Progenitor cell of endocrine pancreas (in vitro differentiated cells): ENCODE measurements around the gene ARSB. TPM values are rescaled to one million over a fixed set of nuclear protein-coding genes. Genes with fewer than 3 reads are reported as not detected.

Experiments used
- DNase-seq: peaks from one replicate; pipeline ENCODE4 v3.0.0; 2021; ENCODE audit warnings: low spot score; ENCODE audit not compliant: unreplicated experiment
- H3K27ac Mint-ChIP-seq: 2 replicates; pipeline ENCODE4 v1.8.0; 2021; ENCODE audit warnings: mild to moderate bottlenecking, moderate library complexity, mixed read lengths
- H3K27me3 Mint-ChIP-seq: 2 replicates; pipeline ENCODE4 v1.8.0; 2021; ENCODE audit warnings: mixed read lengths
- H3K36me3 Mint-ChIP-seq: 2 replicates; pipeline ENCODE4 v1.8.0; 2022; ENCODE audit warnings: mixed read lengths; ENCODE audit not compliant: insufficient read depth
- H3K4me1 Mint-ChIP-seq: 2 replicates; pipeline ENCODE4 v1.8.0; 2021; ENCODE audit warnings: low read depth, mixed read lengths
- H3K4me3 Mint-ChIP-seq: 2 replicates; pipeline ENCODE4 v1.8.0; 2021; ENCODE audit warnings: low read depth, mild to moderate bottlenecking, moderate library complexity, mixed read lengths
- H3K9me3 Mint-ChIP-seq: 2 replicates; pipeline ENCODE4 v1.8.0; 2021; ENCODE audit warnings: low read depth, mixed read lengths
- total RNA-seq: library from RNA; stranded (reverse); gene quantifications from 2 replicates; pipeline ENCODE4 v1.2.1, GENCODE V29; 2021
- TF ChIP-seq, protein P1 (sequence below): fragments of 200-600 bp; sonication (generic); IDR thresholded peaks from one replicate; pipeline ENCODE4 v1.5.0; 2021; ENCODE audit warnings: antibody characterized with exemption, mild to moderate bottlenecking; ENCODE audit not compliant: unreplicated experiment

Gene ARSB
- total RNA-seq, 1 donor from 2014 or later = 17.7 TPM

DNA sequence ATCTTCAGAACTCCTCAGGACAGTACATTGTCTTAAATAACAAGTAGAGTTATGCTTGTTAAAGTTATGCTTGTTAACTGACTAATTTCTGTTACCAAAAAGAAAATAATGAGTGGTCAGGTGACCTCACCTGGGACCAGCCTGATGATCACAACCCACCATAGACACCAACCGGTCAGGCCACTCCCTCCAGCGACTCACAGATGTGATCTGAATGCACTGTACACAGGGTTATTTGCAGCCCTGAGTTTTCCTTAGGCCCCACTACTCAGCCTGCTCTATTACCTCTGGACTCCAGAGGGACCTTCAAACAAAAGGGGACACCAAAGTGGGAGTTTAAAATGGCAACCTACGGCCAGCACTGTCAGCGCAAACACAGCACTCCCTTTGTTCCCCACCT, 55.3 kb downstream of the ARSB start:
- Mint-ChIP-seq H3K4me1 (peaks cover 20% of the 10 kb centered on the region), H3K9me3 (no peaks in the 10 kb centered on the region), H3K27ac (peak overlapping the region; percentile 11), H3K36me3 (peaks cover 7% of the 10 kb centered on the region), H3K4me3 (no peak overlapping the region), H3K27me3 (peaks cover 21% of the 10 kb centered on the region)
- DNase-seq = no peak
- TF ChIP-seq, protein P1, sequence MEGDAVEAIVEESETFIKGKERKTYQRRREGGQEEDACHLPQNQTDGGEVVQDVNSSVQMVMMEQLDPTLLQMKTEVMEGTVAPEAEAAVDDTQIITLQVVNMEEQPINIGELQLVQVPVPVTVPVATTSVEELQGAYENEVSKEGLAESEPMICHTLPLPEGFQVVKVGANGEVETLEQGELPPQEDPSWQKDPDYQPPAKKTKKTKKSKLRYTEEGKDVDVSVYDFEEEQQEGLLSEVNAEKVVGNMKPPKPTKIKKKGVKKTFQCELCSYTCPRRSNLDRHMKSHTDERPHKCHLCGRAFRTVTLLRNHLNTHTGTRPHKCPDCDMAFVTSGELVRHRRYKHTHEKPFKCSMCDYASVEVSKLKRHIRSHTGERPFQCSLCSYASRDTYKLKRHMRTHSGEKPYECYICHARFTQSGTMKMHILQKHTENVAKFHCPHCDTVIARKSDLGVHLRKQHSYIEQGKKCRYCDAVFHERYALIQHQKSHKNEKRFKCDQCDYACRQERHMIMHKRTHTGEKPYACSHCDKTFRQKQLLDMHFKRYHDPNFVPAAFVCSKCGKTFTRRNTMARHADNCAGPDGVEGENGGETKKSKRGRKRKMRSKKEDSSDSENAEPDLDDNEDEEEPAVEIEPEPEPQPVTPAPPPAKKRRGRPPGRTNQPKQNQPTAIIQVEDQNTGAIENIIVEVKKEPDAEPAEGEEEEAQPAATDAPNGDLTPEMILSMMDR = no peak

DNA sequence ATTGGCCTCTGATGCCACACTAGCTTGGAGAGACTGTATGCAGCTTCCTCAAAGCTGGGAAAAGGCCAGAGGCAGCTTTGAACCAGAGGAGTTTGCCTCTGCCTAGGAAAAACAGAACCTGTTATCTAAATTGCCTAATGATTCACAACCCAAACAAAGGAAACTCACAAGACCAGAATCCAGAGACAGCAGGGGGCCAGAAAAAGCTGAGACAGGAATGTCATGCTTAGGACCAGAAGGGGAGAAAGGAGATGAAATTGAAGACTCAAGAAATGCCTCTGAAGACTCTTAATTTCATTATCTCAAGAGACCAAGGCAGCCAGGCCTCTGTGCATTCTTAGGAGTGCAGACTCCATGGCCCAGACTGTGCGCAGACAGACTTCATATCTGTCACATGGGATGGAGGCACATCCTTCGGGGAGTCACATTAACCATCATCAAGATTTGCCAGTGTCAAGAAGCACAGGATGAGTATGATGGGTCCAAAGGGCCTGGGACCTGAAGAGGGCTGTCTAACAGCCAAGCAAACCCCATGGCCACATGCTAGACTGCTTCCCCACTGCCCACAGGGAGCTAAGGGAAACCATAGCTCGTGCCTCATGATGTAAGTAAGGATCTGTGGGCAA, 57.3 kb downstream of the ARSB start:
- no peak for DNase-seq
- H3K4me3 Mint-ChIP-seq = no peak overlapping the region
- peaks cover 20% of the 10 kb centered on the region for H3K4me1 Mint-ChIP-seq

DNA sequence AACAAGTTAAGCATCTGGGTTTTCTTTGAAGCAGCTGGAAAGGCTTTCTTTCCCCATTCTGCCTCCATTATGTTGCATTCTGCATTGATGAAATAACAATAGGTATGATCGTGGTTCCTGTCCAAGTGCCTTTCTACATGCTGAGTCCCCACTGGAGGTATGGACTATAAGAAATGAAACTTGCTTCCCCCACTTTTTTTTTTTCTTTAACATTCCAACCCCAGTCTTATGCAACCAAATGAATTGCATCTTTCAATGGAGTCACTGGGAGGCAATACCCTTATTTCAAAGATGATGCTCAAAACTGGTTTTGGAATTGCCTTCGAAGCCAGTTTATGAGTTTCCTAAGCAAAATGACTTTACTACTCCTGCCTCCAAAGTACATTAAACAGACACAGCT, 58.9 kb downstream of the ARSB start:
- no peak overlapping the region for H3K27ac Mint-ChIP-seq
- H3K9me3 Mint-ChIP-seq = no peaks in the 10 kb centered on the region
- H3K36me3 Mint-ChIP-seq = peaks cover 2% of the 10 kb centered on the region
- no peak overlapping the region for H3K4me3 Mint-ChIP-seq
- DNase-seq = no peak
- TF ChIP-seq, protein P1 = no peak
- H3K4me1 Mint-ChIP-seq = peaks cover 20% of the 10 kb centered on the region
- peaks cover 5% of the 10 kb centered on the region for H3K27me3 Mint-ChIP-seq

More for the DNA sequence above, 57.3 kb downstream of the ARSB start:
- H3K27me3 Mint-ChIP-seq = peaks cover 16% of the 10 kb centered on the region
- peak overlapping the region; percentile 78 for H3K27ac Mint-ChIP-seq
- H3K9me3 Mint-ChIP-seq = no peaks in the 10 kb centered on the region
- H3K36me3 Mint-ChIP-seq = peaks cover 7% of the 10 kb centered on the region
- TF ChIP-seq, protein P1 = no peak

DNA sequence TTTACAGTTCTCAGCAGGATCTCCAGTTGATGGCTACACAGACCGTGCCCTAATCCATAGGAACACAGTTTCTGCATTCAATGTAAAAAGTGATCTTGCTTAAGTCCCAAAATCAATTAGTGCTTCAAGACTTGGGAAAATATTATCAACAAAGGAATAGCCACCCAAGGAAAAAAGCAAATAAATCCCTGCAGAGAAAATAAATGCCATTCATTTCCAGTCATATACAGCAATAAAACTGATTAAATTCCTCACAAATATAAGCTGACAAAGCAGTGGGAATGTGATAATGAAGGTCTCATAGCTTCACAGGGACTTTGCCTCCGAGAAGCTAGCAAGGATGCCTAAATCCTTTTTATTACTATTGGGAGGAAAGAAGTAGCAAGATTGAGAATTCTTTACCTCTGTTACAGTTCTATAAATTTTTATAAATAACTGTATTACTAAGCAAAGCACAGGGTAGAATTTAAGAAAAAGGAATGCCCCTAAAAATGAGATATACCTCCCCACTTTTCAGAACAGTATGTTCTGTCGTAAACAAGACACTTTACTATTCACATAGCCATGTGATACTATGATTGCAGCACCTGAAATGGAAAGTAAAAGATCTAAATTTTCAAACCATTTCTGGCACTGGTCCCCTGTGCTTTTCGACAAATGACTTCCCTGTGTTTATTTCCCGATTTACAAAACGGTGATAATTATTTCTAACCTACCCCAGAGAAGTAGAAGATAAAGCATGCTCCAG, 59.8 kb downstream of the ARSB start:
- H3K36me3 Mint-ChIP-seq = peaks cover 2% of the 10 kb centered on the region
- H3K27me3 Mint-ChIP-seq = peaks cover 5% of the 10 kb centered on the region
- H3K9me3 Mint-ChIP-seq = no peaks in the 10 kb centered on the region
- H3K4me1 Mint-ChIP-seq = peaks cover 21% of the 10 kb centered on the region
- no peak for DNase-seq
- TF ChIP-seq, protein P1 = no peak
- H3K27ac Mint-ChIP-seq = no peak overlapping the region
- no peak overlapping the region for H3K4me3 Mint-ChIP-seq

DNA sequence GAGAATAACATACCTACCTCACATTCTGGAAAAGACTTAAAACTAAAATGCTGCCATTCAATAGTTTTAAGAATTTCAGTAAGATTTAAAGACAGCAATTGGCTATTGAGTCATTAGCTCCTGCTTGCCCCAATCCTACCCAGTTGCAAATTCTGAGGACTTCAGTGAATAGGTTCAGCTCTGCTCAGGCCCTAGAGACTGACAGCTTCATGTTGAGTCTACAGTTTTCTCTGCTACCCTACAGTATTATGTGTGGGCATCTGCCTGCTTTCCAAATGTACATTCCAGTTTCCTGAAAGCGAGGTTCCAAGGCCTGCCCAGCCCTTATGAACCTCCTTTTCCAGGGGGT, 61.5 kb downstream of the ARSB start:
- no peaks in the 10 kb centered on the region for H3K36me3 Mint-ChIP-seq
- H3K27me3 Mint-ChIP-seq = no peaks in the 10 kb centered on the region

More for the DNA sequence above, 61.5 kb downstream of the ARSB start:
- TF ChIP-seq, protein P1 = no peak
- Mint-ChIP-seq H3K4me3 (no peak overlapping the region), H3K9me3 (no peaks in the 10 kb centered on the region), H3K27ac (no peak overlapping the region), H3K4me1 (peaks cover 16% of the 10 kb centered on the region)
- DNase-seq = no peak
